IMR-90 (cell line): ENCODE results near the gene KDM2A. TPM values are rescaled to one million over a fixed set of nuclear protein-coding genes. Genes with fewer than 3 reads are reported as not detected.
"Not testable (repeated sequence)": the region's sequence is repeated elsewhere in the genome, so short reads cannot be mapped to it uniquely, and the experiment has no call there.

ENCODE experiments used
- ATAC-seq: fragments of 200-7000 bp; cut with Tn5 transposase; 2 replicates; pipeline ENCODE4 v1.9.1; 2020; ENCODE audit warnings: low read depth, mild to moderate bottlenecking, moderate library complexity
- BruUV-seq: library from RNA; stranded (reverse); fragments of 400-500 nt; replicated peaks from 2 replicates; lab custom pipeline; 2021; lab: Mats Ljungman, UMichigan
- CTCF ChIA-PET: fragments of 300-600 bp; formaldehyde crosslinking; extraction: SDS; loops from one replicate; lab custom pipeline; 2021; ENCODE audit warnings: antibody characterized with exemption; lab: Yijun Ruan, JAX
- POLR2A ChIA-PET: fragments of 300-600 bp; sonication (Branson Sonifier 250); formaldehyde crosslinking; loops from one replicate; lab custom pipeline; 2022; ENCODE audit warnings: antibody characterized with exemption; ENCODE audit not compliant: unreplicated experiment; lab: Charles Lee
- DNase-seq: peaks from one replicate; pipeline ENCODE4 v3.0.0; 2013
- H2AFZ ChIP-seq: replicated peaks from 2 replicates; pipeline ENCODE3; 2013; ENCODE audit warnings: low read length, mild to moderate bottlenecking; ENCODE audit not compliant: poor library complexity
- H2AK5ac ChIP-seq: 2 replicates; pipeline ENCODE4 v1.6.1; 2013; ENCODE audit warnings: low read depth, low read length, inconsistent platforms
- H2AK9ac ChIP-seq: replicated peaks from 2 replicates; pipeline ENCODE3; 2013; ENCODE audit warnings: mild to moderate bottlenecking, low read depth, low read length, moderate library complexity; ENCODE audit not compliant: poor library complexity
- H2BK120ac ChIP-seq: 2 replicates; pipeline ENCODE4 v1.6.1; 2013; ENCODE audit warnings: low read depth, low read length, inconsistent platforms
- H2BK15ac ChIP-seq: 3 replicates; pipeline ENCODE4 v1.6.1; 2013; ENCODE audit warnings: low read depth, low read length, inconsistent platforms
- H2BK20ac ChIP-seq: 2 replicates; pipeline ENCODE4 v1.6.1; 2013; ENCODE audit warnings: low read depth, mild to moderate bottlenecking, inconsistent platforms, low read length, moderate library complexity
- H2BK5ac ChIP-seq: 2 replicates; pipeline ENCODE4 v1.6.1; 2013; ENCODE audit warnings: mild to moderate bottlenecking, low read depth, low read length, inconsistent platforms; ENCODE audit not compliant: poor library complexity, severe bottlenecking
- H3K14ac ChIP-seq: replicated peaks from 2 replicates; pipeline ENCODE4 v1.6.1; 2013; ENCODE audit warnings: low read depth, low read length, inconsistent platforms
- H3K18ac ChIP-seq: 2 replicates; pipeline ENCODE4 v1.6.1; 2013; ENCODE audit warnings: low read depth, low read length, control low read depth
- H3K23ac ChIP-seq: 2 replicates; pipeline ENCODE4 v1.6.1; 2013; ENCODE audit warnings: low read depth, low read length, inconsistent platforms
- H3K27ac ChIP-seq: 2 replicates; pipeline ENCODE4 v1.5.1; 2013; ENCODE audit warnings: mild to moderate bottlenecking, control low read depth, low read length; ENCODE audit not compliant: insufficient read depth
- H3K27me3 ChIP-seq: 2 replicates; pipeline ENCODE4 v1.6.1; 2013; ENCODE audit warnings: low read length; ENCODE audit not compliant: control insufficient read depth, insufficient read depth
- H3K36me3 ChIP-seq: 2 replicates; pipeline ENCODE4 v1.6.1; 2013; ENCODE audit warnings: low read length, mixed read lengths; ENCODE audit not compliant: control insufficient read depth, insufficient read depth
- H3K4ac ChIP-seq: 2 replicates; pipeline ENCODE4 v1.6.1; 2013; ENCODE audit warnings: low read depth, low read length, inconsistent platforms
- H3K4me1 ChIP-seq: 2 replicates; pipeline ENCODE4 v1.6.1; 2013; ENCODE audit warnings: low read length, mixed read lengths; ENCODE audit not compliant: control insufficient read depth, insufficient read depth
- H3K4me2 ChIP-seq: 2 replicates; pipeline ENCODE4 v1.6.1; 2013; ENCODE audit warnings: low read depth, mild to moderate bottlenecking, control low read depth, low read length, moderate library complexity
- H3K4me3 ChIP-seq: 2 replicates; pipeline ENCODE4 v1.5.1; 2013; ENCODE audit warnings: low read depth, mild to moderate bottlenecking, control low read depth, low read length, moderate library complexity; ENCODE audit not compliant: insufficient read depth
- H3K56ac ChIP-seq: 2 replicates; pipeline ENCODE4 v1.6.1; 2013; ENCODE audit warnings: low read length, inconsistent platforms; ENCODE audit not compliant: insufficient read depth; ENCODE audit errors: extremely low read depth
- H3K79me1 ChIP-seq, 2 experiments: 2 replicates each; pipeline ENCODE4 v1.6.1; 2013; ENCODE audit warnings: low read length in 2 of 2, inconsistent platforms in 1 of 2, low read depth in 1 of 2
- H3K9ac ChIP-seq: 2 replicates; pipeline ENCODE4 v1.6.1; 2013; ENCODE audit warnings: low read depth, low read length, control low read depth
- H3K9me1 ChIP-seq: 2 replicates; pipeline ENCODE4 v1.6.1; 2013; ENCODE audit warnings: low read length, inconsistent platforms; ENCODE audit not compliant: insufficient read depth
- H3K9me3 ChIP-seq: 2 replicates; pipeline ENCODE4 v1.6.1; 2013; ENCODE audit warnings: low read length; ENCODE audit not compliant: control insufficient read depth, insufficient read depth
- H4K20me1 ChIP-seq: 2 replicates; pipeline ENCODE4 v1.6.1; 2013; ENCODE audit warnings: low read length, inconsistent platforms; ENCODE audit not compliant: insufficient read depth
- H4K5ac ChIP-seq: 2 replicates; pipeline ENCODE4 v1.6.1; 2013; ENCODE audit warnings: mild to moderate bottlenecking, low read depth, low read length, control low read depth
- H4K8ac ChIP-seq, 2 experiments: 2 replicates each; pipeline ENCODE4 v1.6.1; 2013; ENCODE audit warnings: low read depth in 2 of 2, low read length in 2 of 2, control low read depth in 1 of 2, inconsistent platforms in 1 of 2
- H4K91ac ChIP-seq: 2 replicates; pipeline ENCODE4 v1.6.1; 2013; ENCODE audit warnings: low read depth, low read length, inconsistent platforms; ENCODE audit not compliant: insufficient read depth
- CEBPB ChIP-seq: IDR thresholded peaks from 2 replicates; pipeline ENCODE4 v1.6.1; 2012; ENCODE audit warnings: low read depth, low read length, improper control_type of control experiment
- MAFK ChIP-seq: IDR thresholded peaks from 2 replicates; pipeline ENCODE4 v1.6.1; 2012; ENCODE audit warnings: low read depth, low read length, improper control_type of control experiment
- MAZ ChIP-seq: IDR thresholded peaks from 2 replicates; pipeline ENCODE4 v1.6.1; 2012; ENCODE audit warnings: low read depth, mild to moderate bottlenecking, low read length, improper control_type of control experiment, moderate library complexity, borderline replicate concordance
- WGBS, 2 experiments: methylation state at CpG; one replicate each; pipeline versions ENCODE4 v1.1.5 to v1.1.7; 2013; ENCODE audit warnings: missing lambda C conversion rate in 2 of 2; ENCODE audit not compliant: insufficient read length in 1 of 2; ENCODE audit errors: extremely low coverage in 2 of 2; 5-methylcytosine and 5-hydroxymethylcytosine counted together
- dilution Hi-C: fragments of 300-500 bp; cut with HindIII; formaldehyde crosslinking; loops from one replicate; pipeline ENCODE4 v1.14.3; 2018; ENCODE audit warnings: low sequenced_read_pairs; ENCODE audit not compliant: unreplicated experiment
- in situ Hi-C: fragments of 300-500 bp; cut with MboI; formaldehyde crosslinking; loops from 3 replicates; pipeline ENCODE4 v1.14.3; 2019; ENCODE audit warnings: low sequenced_read_pairs, inconsistent platforms, mixed read lengths
- intact Hi-C: fragments of 100-400 bp; cut with micrococcal nuclease; formaldehyde crosslinking; loops from 2 replicates; pipeline ENCODE4 v1.10.0; 2022
- polyA plus RNA-seq, 3 experiments: library from polyadenylated mRNA; depleted of rRNA; stranded (reverse); fragments of >200 nt; gene quantifications; 2 replicates each; pipeline ENCODE4 v1.2.3, GENCODE V29; 2012; ENCODE audit warnings: low replicate concordance in 1 of 3
- total RNA-seq: library from RNA; depleted of rRNA; stranded (reverse); fragments of >200 nt; gene quantifications from 2 replicates; pipeline ENCODE4 v1.2.3, GENCODE V29; 2012

The KDM2A gene
- total and polyA plus RNA-seq, 2 of the 4 experiments (the other 2 are of a cell fraction), result 26.7 to 42.6 TPM

DNA sequence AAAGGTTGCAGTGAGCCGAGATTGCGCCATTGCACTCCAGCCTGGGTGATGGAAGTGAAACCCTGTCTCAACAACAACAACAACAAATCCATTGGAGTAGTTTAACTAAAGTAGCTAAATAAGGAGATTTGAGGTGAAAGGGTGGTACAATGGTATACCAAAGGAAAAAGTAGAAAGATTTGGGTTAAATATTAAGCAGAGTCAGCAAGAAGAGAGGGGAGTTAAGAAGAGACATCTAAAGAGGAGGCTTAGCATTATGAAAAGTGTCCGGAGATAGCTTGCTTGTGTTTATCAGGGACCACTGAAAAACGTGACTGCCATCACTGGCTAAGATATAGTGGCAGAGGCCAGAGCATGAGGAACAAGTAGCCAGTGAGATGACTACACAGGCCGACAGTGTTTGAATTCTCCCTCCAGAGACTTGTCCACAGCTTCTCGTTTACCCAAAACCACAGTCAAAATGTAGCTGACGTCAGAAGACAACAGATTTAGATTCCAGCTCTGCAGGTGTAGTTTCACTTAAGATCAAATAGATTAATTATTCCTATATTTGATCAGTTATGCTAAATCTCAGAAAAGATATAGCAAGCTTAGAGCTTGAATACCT lies 114.6 kb downstream of the KDM2A start:
- in situ Hi-C loops, result no loop called here
- ChIA-PET POLR2A (no interaction called here), CTCF (interaction anchor here (0.6 kb wide), 3 partner anchors 13 to 30 kb away, joined by 3 to 7 read pairs (median 5); no protein-coding TSS in a partner anchor)
- H3K9me3 ChIP-seq, result no peaks in the 10 kb centered on the region
- no peak overlapping the region for H2BK15ac ChIP-seq
- H2AK9ac ChIP-seq, result no peak overlapping the region
- WGBS, 2 experiments, result 80% methylated on average over 1 of the region's 7 CpGs; no CpG with 5 or more reads in 1 of the 2 experiments
- no peaks in the 10 kb centered on the region for H3K27me3 ChIP-seq
- dilution Hi-C loops, result no loop called here
- H3K9me1 ChIP-seq, result peaks cover 10% of the 10 kb centered on the region; the same call in 1 of the 2 replicates
- H3K18ac ChIP-seq, result no peak overlapping the region
- DNase-seq (no peak), ATAC-seq (no peak)
- H3K14ac ChIP-seq, result no peak overlapping the region
- H4K20me1 ChIP-seq, result peaks cover 8% of the 10 kb centered on the region
- H3K4me2 ChIP-seq, result no peak overlapping the region
- peaks cover 24% of the 10 kb centered on the region for H3K36me3 ChIP-seq
- H4K91ac ChIP-seq, result no peak overlapping the region
- intact Hi-C loops, result loop anchor here (10.0 kb wide), 1 partner anchor 49 kb away; no protein-coding TSS in a partner anchor
- H3K27ac ChIP-seq, result no peak overlapping the region
- no peak overlapping the region for H3K9ac ChIP-seq
- no peak overlapping the region for H2BK5ac ChIP-seq
- H3K4me3 ChIP-seq, result no peak overlapping the region
- H3K56ac ChIP-seq, result no peak overlapping the region
- H3K79me1 ChIP-seq, result peaks cover 17 to 34% of the 10 kb centered on the region in 2 experiments
- H4K5ac ChIP-seq, result no peak overlapping the region
- peaks cover under 1% of the 10 kb centered on the region for H3K4me1 ChIP-seq
- no peak overlapping the region for H3K4ac ChIP-seq
- no peak overlapping the region for H2BK20ac ChIP-seq
- no peak overlapping the region for H2AFZ ChIP-seq
- no peak overlapping the region for H3K23ac ChIP-seq
- H4K8ac ChIP-seq, result no peak overlapping the region
- no peak overlapping the region for H2BK120ac ChIP-seq
- TF ChIP-seq MAZ, result no peak
- TF ChIP-seq MAFK, result peak; percentile 47
- no peak for TF ChIP-seq CEBPB
- no TSS peak for BruUV-seq
- no peak overlapping the region for H2AK5ac ChIP-seq

DNA sequence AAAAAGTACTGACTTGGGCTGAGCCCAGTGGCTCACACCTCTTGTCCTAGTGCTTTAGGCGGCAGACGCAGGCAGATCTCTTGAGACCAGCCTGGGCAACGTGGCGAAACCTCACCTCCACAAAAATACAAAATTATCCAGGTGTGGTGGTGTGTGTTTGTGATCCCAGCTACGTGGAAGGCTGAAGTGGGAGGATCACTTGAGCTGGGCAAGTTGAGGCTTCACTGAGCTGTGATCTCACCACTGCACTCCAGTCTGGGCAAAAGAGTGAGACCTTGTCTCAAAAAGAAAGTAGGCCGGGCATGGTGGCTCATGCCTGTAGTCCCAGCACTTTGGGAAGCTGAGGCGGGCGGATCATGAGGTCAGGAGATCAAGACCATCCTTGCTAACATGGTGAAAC lies 115.5 kb downstream of the KDM2A start:
- Histone ChIP-seq H3K9me1 (peaks cover 10% of the 10 kb centered on the region; the same call in 1 of the 2 replicates), H3K79me1 (peaks cover 22 to 43% of the 10 kb centered on the region in 2 experiments), H4K20me1 (peaks cover 17% of the 10 kb centered on the region), H3K36me3 (peaks cover 20% of the 10 kb centered on the region)
- H3K56ac ChIP-seq, dilution Hi-C loops, H3K4me2 ChIP-seq, H3K9me3 ChIP-seq, H2BK120ac ChIP-seq, H2AK5ac ChIP-seq, H3K23ac ChIP-seq, H4K91ac ChIP-seq, H3K27ac ChIP-seq, in situ Hi-C loops, H2BK5ac ChIP-seq, H2AK9ac ChIP-seq, H4K8ac ChIP-seq, H3K4me3 ChIP-seq, ATAC-seq, H3K9ac ChIP-seq, CTCF ChIA-PET, H4K5ac ChIP-seq, H3K14ac ChIP-seq, H2BK15ac ChIP-seq, H3K4me1 ChIP-seq, H3K27me3 ChIP-seq, H3K18ac ChIP-seq, H2BK20ac ChIP-seq, H2AFZ ChIP-seq, H3K4ac ChIP-seq, DNase-seq, BruUV-seq, POLR2A ChIA-PET: not testable (repeated sequence)
- intact Hi-C loops, result loop anchor here (10.0 kb wide), 1 partner anchor 50 kb away; no protein-coding TSS in a partner anchor
- WGBS, 2 experiments, result 94% methylated on average over 3 of the region's 8 CpGs; no CpG with 5 or more reads in 1 of the 2 experiments
